ENCODE data around the gene ZNF710. TPM values are rescaled to one million over a fixed set of nuclear protein-coding genes. Genes with fewer than 3 reads are reported as not detected.
"Not testable (repeated sequence)": the region's sequence is repeated elsewhere in the genome, so short reads cannot be mapped to it uniquely, and the experiment has no call there.

The ZNF710 gene, protein sequence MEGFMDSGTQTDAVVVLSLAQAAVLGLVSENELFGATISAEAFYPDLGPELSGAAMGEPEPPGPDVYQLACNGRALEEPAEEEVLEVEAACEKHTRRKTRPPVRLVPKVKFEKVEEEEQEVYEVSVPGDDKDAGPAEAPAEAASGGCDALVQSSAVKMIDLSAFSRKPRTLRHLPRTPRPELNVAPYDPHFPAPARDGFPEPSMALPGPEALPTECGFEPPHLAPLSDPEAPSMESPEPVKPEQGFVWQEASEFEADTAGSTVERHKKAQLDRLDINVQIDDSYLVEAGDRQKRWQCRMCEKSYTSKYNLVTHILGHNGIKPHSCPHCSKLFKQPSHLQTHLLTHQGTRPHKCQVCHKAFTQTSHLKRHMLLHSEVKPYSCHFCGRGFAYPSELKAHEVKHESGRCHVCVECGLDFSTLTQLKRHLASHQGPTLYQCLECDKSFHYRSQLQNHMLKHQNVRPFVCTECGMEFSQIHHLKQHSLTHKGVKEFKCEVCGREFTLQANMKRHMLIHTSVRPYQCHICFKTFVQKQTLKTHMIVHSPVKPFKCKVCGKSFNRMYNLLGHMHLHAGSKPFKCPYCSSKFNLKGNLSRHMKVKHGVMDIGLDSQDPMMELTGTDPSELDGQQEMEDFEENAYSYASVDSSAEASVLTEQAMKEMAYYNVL
- 69.3 and 70.0 TPM in 2 replicates for total RNA-seq
- long read RNA-seq, partial matches to known transcripts, result 0 of 2 reads
- long read RNA-seq, other reads (novel, unspliced or antisense), result 2 of 2 reads

- no peak for DNase-seq (ENCODE audit: low spot score, unreplicated experiment)
- Mint-ChIP-seq H3K9me3 (ENCODE audit: low read depth) (no peaks in the 10 kb centered on the region), H3K27me3 (no peaks in the 10 kb centered on the region), H3K27ac (peak within 1 kb of the TSS; percentile 98), H3K4me3 (ENCODE audit: low read depth) (peak within 1 kb of the TSS; percentile 88), H3K36me3 (ENCODE audit: insufficient read depth) (peaks cover 2% of the 10 kb centered on the region), H3K4me1 (ENCODE audit: low read depth) (peaks cover 58% of the 10 kb centered on the region)
- no peak for TF ChIP-seq CTCF (IDR thresholded peaks at IDR 0.05; ENCODE audit: unreplicated experiment)
Observed at GRCh38 chr15:90001062-90001682, at the start of gene ZNF710. ZNF710 (plus strand) TSS chr15:90001324; CDS start chr15:90067138, 65,814 bp downstream.

GRCh38 chr15:89954541-89954940 is 46.6 kb upstream of the ZNF710 start:
- DNase-seq (ENCODE audit: low spot score, unreplicated experiment), result no peak
- peaks cover 19% of the 10 kb centered on the region for H3K4me1 Mint-ChIP-seq (ENCODE audit: low read depth)
- H3K36me3 Mint-ChIP-seq (ENCODE audit: insufficient read depth), result no peaks in the 10 kb centered on the region
- H3K27me3 Mint-ChIP-seq, result no peaks in the 10 kb centered on the region
- peak overlapping the region; percentile 88 for H3K27ac Mint-ChIP-seq
- peaks cover 4% of the 10 kb centered on the region for H3K9me3 Mint-ChIP-seq (ENCODE audit: low read depth)
- H3K4me3 Mint-ChIP-seq (ENCODE audit: low read depth), result no peak overlapping the region
- TF ChIP-seq CTCF (IDR thresholded peaks at IDR 0.05; ENCODE audit: unreplicated experiment), result no peak

DNA sequence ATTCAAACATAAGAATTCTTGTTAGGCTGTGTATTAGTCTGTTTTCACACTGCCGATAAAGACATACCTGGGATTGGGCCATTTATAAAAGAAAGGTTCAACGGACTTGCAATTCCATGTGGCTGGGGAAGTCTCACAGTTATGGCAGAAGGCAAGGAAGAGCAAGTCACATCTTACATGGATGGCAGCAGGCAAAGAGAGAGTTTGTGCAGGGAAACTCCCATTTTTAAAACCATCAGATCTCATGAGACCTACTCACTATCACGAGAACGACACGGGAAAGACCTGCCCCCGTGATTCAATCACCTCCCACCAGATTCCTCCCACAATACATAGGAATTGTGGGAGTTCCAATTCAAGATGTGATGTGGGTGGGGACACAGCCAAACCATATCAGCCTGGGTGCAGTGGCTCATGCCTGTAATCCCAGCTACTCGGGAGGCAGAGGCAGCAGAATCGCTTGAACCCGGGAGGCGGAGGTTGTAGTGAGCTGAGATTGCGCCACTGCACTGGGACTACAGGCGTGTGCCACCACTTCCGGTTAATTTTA is 45.6 kb upstream of the ZNF710 start:
- not testable (repeated sequence) for H3K9me3 Mint-ChIP-seq (ENCODE audit: low read depth); DNase-seq (ENCODE audit: low spot score, unreplicated experiment); H3K27me3 Mint-ChIP-seq; H3K36me3 Mint-ChIP-seq (ENCODE audit: insufficient read depth); H3K27ac Mint-ChIP-seq; H3K4me3 Mint-ChIP-seq (ENCODE audit: low read depth)
- peaks cover 19% of the 10 kb centered on the region for H3K4me1 Mint-ChIP-seq (ENCODE audit: low read depth)

GRCh38 chr15:89958107-89958805 is 42.9 kb upstream of the ZNF710 start:
- Mint-ChIP-seq H3K9me3 (ENCODE audit: low read depth) (peaks cover 4% of the 10 kb centered on the region), H3K27me3 (no peaks in the 10 kb centered on the region), H3K4me3 (ENCODE audit: low read depth) (no peak overlapping the region), H3K36me3 (ENCODE audit: insufficient read depth) (no peaks in the 10 kb centered on the region), H3K4me1 (ENCODE audit: low read depth) (peaks cover 11% of the 10 kb centered on the region), H3K27ac (peak overlapping the region; percentile 37)
- no peak for DNase-seq (ENCODE audit: low spot score, unreplicated experiment)
- no peak for TF ChIP-seq CTCF (IDR thresholded peaks at IDR 0.05; ENCODE audit: unreplicated experiment)

GRCh38 chr15:89963301-89964231 is 37.6 kb upstream of the ZNF710 start:
- Mint-ChIP-seq H3K27ac (no peak overlapping the region), H3K9me3 (ENCODE audit: low read depth) (no peaks in the 10 kb centered on the region), H3K36me3 (ENCODE audit: insufficient read depth) (no peaks in the 10 kb centered on the region), H3K4me1 (ENCODE audit: low read depth) (no peaks in the 10 kb centered on the region), H3K27me3 (peaks cover under 1% of the 10 kb centered on the region), H3K4me3 (ENCODE audit: low read depth) (no peak overlapping the region)
- no peak for TF ChIP-seq CTCF (IDR thresholded peaks at IDR 0.05; ENCODE audit: unreplicated experiment)
- DNase-seq (ENCODE audit: low spot score, unreplicated experiment), result no peak
